Type B pancreatic cell (in vitro differentiated cells): ENCODE measurements around the gene SLC66A2. TPM values are rescaled to one million over a fixed set of nuclear protein-coding genes. Genes with fewer than 3 reads are reported as not detected.
"Not testable (repeated sequence)": the region's sequence is repeated elsewhere in the genome, so short reads cannot be mapped to it uniquely, and the experiment has no call there.

Experiments used
- DNase-seq: peaks from one replicate; pipeline ENCODE4 v3.0.0; 2021; ENCODE audit warnings: mixed read lengths; ENCODE audit not compliant: unreplicated experiment; ENCODE audit errors: extremely low spot score
- H3K27ac Mint-ChIP-seq: 2 replicates; pipeline ENCODE4 v1.8.0; 2021; ENCODE audit warnings: mild to moderate bottlenecking, mixed read lengths
- H3K27me3 Mint-ChIP-seq: 2 replicates; pipeline ENCODE4 v1.8.0; 2021; ENCODE audit warnings: mixed read lengths
- H3K36me3 Mint-ChIP-seq: 2 replicates; pipeline ENCODE4 v1.8.0; 2021; ENCODE audit warnings: mixed read lengths
- H3K4me1 Mint-ChIP-seq: one replicate; pipeline ENCODE4 v1.8.0; 2021; ENCODE audit warnings: mixed read lengths; ENCODE audit not compliant: unreplicated experiment
- H3K4me3 Mint-ChIP-seq: 2 replicates; pipeline ENCODE4 v1.8.0; 2021; ENCODE audit warnings: mild to moderate bottlenecking, mixed read lengths
- H3K9me3 Mint-ChIP-seq: 2 replicates; pipeline ENCODE4 v1.8.0; 2021; ENCODE audit warnings: mixed read lengths
- CTCF ChIP-seq: fragments of 200-600 bp; sonication (generic); conservative IDR thresholded peaks from 2 replicates; pipeline ENCODE4 v1.5.0; 2021; ENCODE audit warnings: antibody characterized with exemption, mild to moderate bottlenecking
- long read RNA-seq: library from polyadenylated mRNA; unstranded; transcript quantifications from one replicate; pipeline ENCODE4 v2.0.0, GENCODE V29; 2020
- total RNA-seq: library from RNA; stranded (reverse); gene quantifications from 2 replicates; pipeline ENCODE4 v1.2.1, GENCODE V29; 2021; ENCODE audit warnings: low replicate concordance

Gene SLC66A2
- total RNA-seq, result 39.3 and 39.7 TPM in 2 replicates
- long read RNA-seq, partial matches to known transcripts, result 0 of 2 reads
- long read RNA-seq, other reads (novel, unspliced or antisense), result 2 of 2 reads

- TF ChIP-seq CTCF, result no peak
- H3K9me3 Mint-ChIP-seq, result no peaks in the 10 kb centered on the region
- no peaks in the 10 kb centered on the region for H3K36me3 Mint-ChIP-seq
- H3K4me1 Mint-ChIP-seq, result peaks cover 16% of the 10 kb centered on the region
- H3K27ac Mint-ChIP-seq, result peak within 1 kb of the TSS; percentile 86
- H3K27me3 Mint-ChIP-seq, result no peaks in the 10 kb centered on the region
- peak within 1 kb of the TSS; percentile 88 for H3K4me3 Mint-ChIP-seq
- peak; percentile 95 for DNase-seq
These were observed at the start of gene SLC66A2 for GRCh38 chr18:79951545-79952455. Gene SLC66A2 (minus strand): TSS chr18:79951653. CDS start chr18:79950926, 727 bp downstream.

DNA sequence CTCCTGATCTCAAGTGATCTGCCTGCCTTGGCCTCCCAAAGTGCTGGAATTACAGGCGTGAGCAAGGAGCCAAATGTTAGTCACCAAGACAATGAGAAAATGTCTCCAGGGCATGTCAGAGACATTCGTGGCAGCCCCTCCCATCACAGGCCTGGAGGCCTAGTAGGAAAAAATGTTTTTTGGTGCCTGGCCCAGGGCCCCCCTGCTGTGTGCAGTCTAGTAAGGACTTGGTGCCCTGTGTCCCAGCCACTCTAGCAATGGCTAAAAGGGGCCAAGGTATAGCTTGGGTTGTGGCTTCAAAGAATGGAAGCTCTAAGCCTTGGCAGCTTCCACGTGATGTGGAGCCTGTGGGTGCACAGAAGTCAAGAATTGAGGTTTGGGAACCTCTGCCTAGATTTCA, 49.4 kb upstream of the SLC66A2 start:
- Mint-ChIP-seq H3K36me3 (peaks cover 7% of the 10 kb centered on the region), H3K27ac (no peak overlapping the region), H3K27me3 (no peaks in the 10 kb centered on the region), H3K4me3 (no peak overlapping the region), H3K4me1 (no peaks in the 10 kb centered on the region), H3K9me3 (peaks cover 13% of the 10 kb centered on the region)
- no peak for DNase-seq
- TF ChIP-seq CTCF, result no peak

DNA sequence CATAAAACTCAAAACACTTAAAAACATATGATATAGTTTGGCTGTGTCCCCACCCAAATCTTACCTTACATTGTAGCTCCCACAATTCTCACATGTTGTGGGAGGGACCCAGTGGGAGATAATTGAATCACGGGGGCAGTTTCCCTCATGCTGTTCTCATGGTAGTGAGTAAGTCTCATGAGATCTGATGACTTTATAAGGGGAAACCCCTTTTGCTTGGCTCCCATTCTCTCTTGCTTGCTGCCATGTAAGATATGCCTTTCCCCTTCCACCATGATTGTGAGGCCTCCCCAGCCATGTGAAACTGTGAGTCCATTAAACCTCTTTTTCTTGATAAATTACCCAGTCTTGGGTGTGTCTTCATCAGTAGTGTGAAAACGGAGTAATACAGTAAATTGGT, 48.2 kb upstream of the SLC66A2 start:
- H3K27ac Mint-ChIP-seq, H3K4me1 Mint-ChIP-seq, H3K36me3 Mint-ChIP-seq, H3K4me3 Mint-ChIP-seq, H3K27me3 Mint-ChIP-seq, DNase-seq: not testable (repeated sequence)
- peaks cover 11% of the 10 kb centered on the region for H3K9me3 Mint-ChIP-seq

- TF ChIP-seq CTCF, result no peak
- Mint-ChIP-seq H3K27ac (no peak overlapping the region), H3K36me3 (no peaks in the 10 kb centered on the region), H3K9me3 (no peaks in the 10 kb centered on the region), H3K4me3 (no peak overlapping the region), H3K4me1 (peaks cover 12% of the 10 kb centered on the region), H3K27me3 (no peaks in the 10 kb centered on the region)
- no peak for DNase-seq
These were observed 40.0 kb upstream of the SLC66A2 start for GRCh38 chr18:79991494-79991893.

GRCh38 chr18:79989195-79989497, 37.7 kb upstream of the SLC66A2 start:
- no peak for TF ChIP-seq CTCF
- H3K4me1 Mint-ChIP-seq, result peaks cover 19% of the 10 kb centered on the region
- H3K4me3 Mint-ChIP-seq, result peak overlapping the region; percentile 99
- peak overlapping the region; percentile 98 for H3K27ac Mint-ChIP-seq
- no peaks in the 10 kb centered on the region for H3K27me3 Mint-ChIP-seq
- H3K9me3 Mint-ChIP-seq, result no peaks in the 10 kb centered on the region
- H3K36me3 Mint-ChIP-seq, result peaks cover 6% of the 10 kb centered on the region
- DNase-seq, result no peak

DNA sequence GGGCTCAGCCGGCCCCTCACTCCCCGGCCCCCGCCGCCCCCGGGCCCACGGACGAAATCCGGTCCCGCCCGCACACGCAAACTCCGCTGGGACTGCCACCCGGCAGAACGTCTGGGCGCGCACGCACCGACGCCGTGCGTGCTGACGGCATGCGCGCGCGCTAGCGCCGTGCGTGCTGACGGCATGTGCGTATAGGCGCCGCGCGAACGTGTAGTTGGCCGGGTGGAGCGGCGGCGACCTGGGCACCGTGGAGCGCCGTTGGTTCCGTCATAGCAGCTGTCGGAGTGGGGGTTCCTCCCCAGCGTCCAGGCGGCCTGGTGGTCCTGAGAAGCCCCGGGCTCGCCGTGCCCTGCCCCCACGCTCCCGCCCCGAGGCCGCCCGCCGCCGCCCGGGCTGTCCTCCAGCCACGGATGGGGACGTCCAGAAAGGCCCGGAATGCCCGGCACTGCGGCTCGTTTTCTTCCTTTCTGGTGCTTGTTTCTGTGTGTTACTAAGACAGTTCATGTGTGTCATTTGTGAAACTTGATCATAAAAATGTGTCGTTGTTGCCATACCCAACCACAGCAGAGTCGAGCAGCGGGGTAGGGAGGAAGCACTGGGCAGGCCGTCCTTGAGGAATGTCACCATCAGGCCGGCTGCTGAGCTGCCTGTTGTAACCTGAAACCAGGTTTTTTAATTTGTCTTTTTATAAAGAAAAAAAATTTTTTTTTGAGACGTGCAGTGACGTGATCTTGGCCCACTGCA, 37.2 kb upstream of the SLC66A2 start, which contains the start of gene TXNL4A:
Gene TXNL4A (minus strand): TSS at position 113 of the 744 bp plus-strand sequence. CDS start 171 bp downstream, outside the sequence.
- TF ChIP-seq CTCF, result no peak
- peaks cover 19% of the 10 kb centered on the region for H3K4me1 Mint-ChIP-seq
- peak; percentile 85 for DNase-seq
- peak within 1 kb of the TSS; percentile 99 for H3K4me3 Mint-ChIP-seq
- H3K9me3 Mint-ChIP-seq, result no peaks in the 10 kb centered on the region
- H3K27me3 Mint-ChIP-seq, result no peaks in the 10 kb centered on the region
- peak within 1 kb of the TSS; percentile 98 for H3K27ac Mint-ChIP-seq
- peaks cover 11% of the 10 kb centered on the region for H3K36me3 Mint-ChIP-seq
